Hepatocyte (in vitro differentiated cells): ENCODE results near the gene ZNF407. TPM values are rescaled to one million over a fixed set of nuclear protein-coding genes. Genes with fewer than 3 reads are reported as not detected.

Experiments used
- DNase-seq: peaks from one replicate; pipeline ENCODE4 v3.0.0-alpha.2; 2016; ENCODE audit warnings: low spot score
- H2AFZ ChIP-seq: fragments of 200-600 bp; sonication (generic); 2 replicates; pipeline ENCODE4 v1.6.0; 2016; ENCODE audit warnings: antibody characterized with exemption, mild to moderate bottlenecking
- H3K27ac ChIP-seq: fragments of 200-600 bp; sonication (generic); 2 replicates; pipeline ENCODE4 v1.5.1; 2016; ENCODE audit warnings: mild to moderate bottlenecking
- H3K27me3 ChIP-seq: fragments of 200-600 bp; sonication (generic); 2 replicates; pipeline ENCODE4 v1.6.1; 2016
- H3K36me3 ChIP-seq: fragments of 200-600 bp; sonication (generic); replicated peaks from 2 replicates; pipeline ENCODE4 v1.5.1; 2016; ENCODE audit warnings: low read depth; ENCODE audit not compliant: insufficient read depth
- H3K4me1 ChIP-seq: fragments of 200-600 bp; sonication (generic); 2 replicates; pipeline ENCODE4 v1.5.1; 2016; ENCODE audit warnings: mild to moderate bottlenecking, moderate library complexity; ENCODE audit not compliant: insufficient read depth
- H3K4me2 ChIP-seq: fragments of 200-600 bp; sonication (generic); 2 replicates; pipeline ENCODE4 v1.6.0; 2016
- H3K4me3 ChIP-seq: fragments of 200-600 bp; sonication (generic); 2 replicates; pipeline ENCODE4 v1.5.1; 2016; ENCODE audit warnings: mild to moderate bottlenecking
- H3K79me2 ChIP-seq: fragments of 200-600 bp; sonication (generic); 2 replicates; pipeline ENCODE4 v1.6.0; 2017; ENCODE audit warnings: mild to moderate bottlenecking
- H3K9me2 ChIP-seq: fragments of 200-600 bp; sonication (generic); replicated peaks from 2 replicates; pipeline ENCODE4 v1.6.0; 2017; ENCODE audit warnings: mild to moderate bottlenecking; ENCODE audit not compliant: insufficient read depth
- H3K9me3 ChIP-seq: fragments of 200-600 bp; sonication (generic); 2 replicates; pipeline ENCODE4 v1.5.1; 2016; ENCODE audit warnings: low read depth, mild to moderate bottlenecking
- H4K20me1 ChIP-seq: fragments of 200-600 bp; sonication (generic); 2 replicates; pipeline ENCODE4 v1.6.0; 2016; ENCODE audit warnings: mild to moderate bottlenecking; ENCODE audit not compliant: insufficient read depth, poor library complexity, severe bottlenecking
- EZH2 ChIP-seq: fragments of 200-600 bp; sonication (generic); IDR thresholded peaks from 2 replicates; pipeline ENCODE4 v1.6.1; 2016; ENCODE audit warnings: antibody characterized with exemption, mild to moderate bottlenecking, borderline replicate concordance
- EZH2phosphoT487 ChIP-seq: fragments of 200-600 bp; sonication (generic); IDR thresholded peaks from one replicate; pipeline ENCODE4 v1.6.1; 2018; ENCODE audit warnings: antibody characterized with exemption, mild to moderate bottlenecking, low read depth, moderate library complexity; ENCODE audit not compliant: unreplicated experiment, severe bottlenecking
- WGBS: methylation state at CpG from one replicate; pipeline ENCODE4 v1.1.6; 2016; ENCODE audit warnings: low lambda C conversion rate; ENCODE audit errors: missing lambda C conversion rate; 5-methylcytosine and 5-hydroxymethylcytosine counted together
- polyA plus RNA-seq: library from polyadenylated mRNA; unstranded; fragments of >200 nt; fragmentation: Nextera tagmentation; extraction: Ambion mirVana; gene quantifications from 2 replicates; pipeline ENCODE4 v1.2.1, GENCODE V29; 2016
- total RNA-seq: library from RNA; depleted of rRNA; stranded (reverse); fragments of >200 nt; gene quantifications from 2 replicates; pipeline ENCODE4 v1.2.3, GENCODE V29; 2014
- TF ChIP-seq, protein P1 (sequence below): fragments of 200-600 bp; sonication (generic); IDR thresholded peaks from 2 replicates; pipeline ENCODE4 v1.5.1; 2016; ENCODE audit warnings: antibody characterized with exemption, mild to moderate bottlenecking; ENCODE audit not compliant: poor library complexity

The ZNF407 gene
- total and polyA plus RNA-seq, 2 experiments from 2014 or later: 3.2 to 12.4 TPM

DNA sequence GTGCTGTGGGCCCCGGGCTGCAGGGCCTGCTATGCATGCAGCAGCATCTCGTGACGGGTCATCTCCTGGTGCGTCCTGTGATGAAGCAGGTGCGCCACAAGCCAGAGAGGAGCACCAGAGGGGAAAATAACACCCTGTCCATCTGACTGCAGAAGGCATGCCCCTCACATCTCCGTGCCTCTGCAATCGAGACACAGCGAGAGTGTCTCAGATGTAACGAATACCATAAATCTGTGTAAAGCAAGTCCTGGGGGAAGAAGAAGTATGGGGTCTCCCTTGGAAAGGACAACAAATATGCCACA is 473.8 kb downstream of the ZNF407 start:
- 94% methylated on average over 9 of the region's 9 CpGs for WGBS
- no peaks in the 10 kb centered on the region for H3K79me2 ChIP-seq
- H3K4me2 ChIP-seq: no peak overlapping the region
- no peak for DNase-seq
- no peaks in the 10 kb centered on the region for H3K9me2 ChIP-seq
- TF ChIP-seq EZH2 (no peak), EZH2phosphoT487 (no peak)
- TF ChIP-seq, protein P1, sequence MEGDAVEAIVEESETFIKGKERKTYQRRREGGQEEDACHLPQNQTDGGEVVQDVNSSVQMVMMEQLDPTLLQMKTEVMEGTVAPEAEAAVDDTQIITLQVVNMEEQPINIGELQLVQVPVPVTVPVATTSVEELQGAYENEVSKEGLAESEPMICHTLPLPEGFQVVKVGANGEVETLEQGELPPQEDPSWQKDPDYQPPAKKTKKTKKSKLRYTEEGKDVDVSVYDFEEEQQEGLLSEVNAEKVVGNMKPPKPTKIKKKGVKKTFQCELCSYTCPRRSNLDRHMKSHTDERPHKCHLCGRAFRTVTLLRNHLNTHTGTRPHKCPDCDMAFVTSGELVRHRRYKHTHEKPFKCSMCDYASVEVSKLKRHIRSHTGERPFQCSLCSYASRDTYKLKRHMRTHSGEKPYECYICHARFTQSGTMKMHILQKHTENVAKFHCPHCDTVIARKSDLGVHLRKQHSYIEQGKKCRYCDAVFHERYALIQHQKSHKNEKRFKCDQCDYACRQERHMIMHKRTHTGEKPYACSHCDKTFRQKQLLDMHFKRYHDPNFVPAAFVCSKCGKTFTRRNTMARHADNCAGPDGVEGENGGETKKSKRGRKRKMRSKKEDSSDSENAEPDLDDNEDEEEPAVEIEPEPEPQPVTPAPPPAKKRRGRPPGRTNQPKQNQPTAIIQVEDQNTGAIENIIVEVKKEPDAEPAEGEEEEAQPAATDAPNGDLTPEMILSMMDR: no peak
- H3K4me3 ChIP-seq: no peak overlapping the region
- H3K9me3 ChIP-seq: no peaks in the 10 kb centered on the region
- H3K36me3 ChIP-seq: no peaks in the 10 kb centered on the region
- no peak overlapping the region for H3K27ac ChIP-seq
- H3K4me1 ChIP-seq: no peaks in the 10 kb centered on the region
- H3K27me3 ChIP-seq: no peaks in the 10 kb centered on the region
- H2AFZ ChIP-seq: no peak overlapping the region
- no peaks in the 10 kb centered on the region for H4K20me1 ChIP-seq

DNA sequence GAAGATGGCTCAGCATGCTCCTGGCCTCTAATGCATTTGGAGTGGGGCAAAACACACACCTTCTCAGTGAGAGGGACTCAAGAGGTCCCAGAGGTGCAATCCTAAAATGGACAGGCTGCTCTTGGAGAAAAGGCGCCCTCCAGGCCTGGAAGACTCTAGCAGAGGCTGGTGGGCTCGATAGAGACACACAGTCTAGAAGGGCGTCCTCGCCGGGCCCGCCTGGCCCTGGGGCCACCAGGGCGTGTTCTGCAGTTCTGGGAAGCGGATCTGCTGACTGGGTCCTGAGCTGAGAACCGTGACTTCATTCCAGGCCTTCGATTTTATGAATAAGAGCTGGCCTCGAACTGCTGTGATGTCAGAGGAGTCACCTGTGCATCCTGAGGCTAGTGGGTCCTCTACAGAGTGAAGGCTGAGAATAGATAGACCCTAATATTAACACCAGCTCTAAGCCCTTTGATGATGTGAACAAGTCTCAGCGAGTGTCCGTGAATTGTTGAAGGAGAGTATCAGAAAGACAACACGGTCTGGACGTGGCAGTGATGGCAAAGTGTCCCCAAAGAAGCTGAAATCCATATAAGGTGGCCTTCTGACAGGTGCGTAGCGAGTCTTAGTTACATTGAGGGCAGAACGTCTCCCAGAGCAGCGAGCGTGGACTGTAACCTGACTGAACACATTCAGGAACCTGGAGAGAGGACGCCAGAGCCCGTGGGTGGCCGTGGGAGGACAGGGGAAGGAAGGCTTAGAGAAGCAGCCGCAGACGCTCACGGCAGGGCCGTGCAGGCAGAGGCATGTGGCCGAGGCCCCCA is 474.4 kb downstream of the ZNF407 start:
- Histone ChIP-seq H4K20me1 (no peaks in the 10 kb centered on the region), H3K9me3 (no peaks in the 10 kb centered on the region), H3K36me3 (no peaks in the 10 kb centered on the region), H3K79me2 (no peaks in the 10 kb centered on the region), H2AFZ (no peak overlapping the region), H3K27me3 (no peaks in the 10 kb centered on the region), H3K4me3 (no peak overlapping the region), H3K27ac (no peak overlapping the region), H3K4me2 (no peak overlapping the region), H3K9me2 (no peaks in the 10 kb centered on the region), H3K4me1 (no peaks in the 10 kb centered on the region)
- WGBS: 95% methylated on average over 28 of the region's 28 CpGs
- DNase-seq: no peak
- TF ChIP-seq, protein P1: no peak
- TF ChIP-seq EZH2phosphoT487 (no peak), EZH2 (no peak)

DNA sequence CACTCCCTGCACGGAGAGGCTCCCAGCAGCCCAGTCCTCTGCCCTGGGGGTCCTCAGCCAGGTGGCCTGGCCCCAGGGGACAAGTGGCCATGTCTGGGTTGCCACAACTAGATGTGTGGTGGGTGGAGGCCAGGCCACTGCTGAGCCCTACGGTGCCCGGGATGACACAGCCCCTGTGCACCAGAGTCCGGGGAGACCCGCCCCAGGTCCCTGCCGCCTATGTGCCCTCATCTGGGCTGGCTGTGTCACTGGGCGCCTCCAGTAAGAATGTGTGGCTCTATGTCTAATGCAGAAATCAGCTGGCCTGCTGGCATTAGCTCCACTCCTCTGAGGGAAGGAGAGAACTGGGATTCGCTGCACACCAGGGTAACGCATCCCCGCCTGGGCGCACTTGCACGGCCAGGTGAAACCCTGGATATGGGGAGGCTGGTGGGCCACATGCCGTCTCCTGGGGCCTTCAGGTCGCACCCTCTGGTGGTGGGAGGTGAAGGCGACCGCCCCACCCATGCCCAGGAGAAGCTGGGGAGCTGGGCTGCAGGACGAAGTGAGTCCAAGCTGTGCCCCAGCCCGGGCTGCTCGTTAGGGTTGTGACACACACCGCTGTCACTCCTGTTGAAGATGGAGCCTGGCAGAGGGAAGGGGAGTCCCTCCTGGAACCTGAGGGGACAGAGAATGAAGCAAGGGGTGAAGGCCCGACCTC is 475.2 kb downstream of the ZNF407 start:
- H3K36me3 ChIP-seq: no peaks in the 10 kb centered on the region
- 92% methylated on average over 21 of the region's 21 CpGs for WGBS
- H3K9me3 ChIP-seq: no peaks in the 10 kb centered on the region
- H4K20me1 ChIP-seq: no peaks in the 10 kb centered on the region
- H3K4me1 ChIP-seq: no peaks in the 10 kb centered on the region
- H3K27ac ChIP-seq: no peak overlapping the region
- no peaks in the 10 kb centered on the region for H3K27me3 ChIP-seq
- no peaks in the 10 kb centered on the region for H3K9me2 ChIP-seq
- no peak overlapping the region for H3K4me2 ChIP-seq
- H2AFZ ChIP-seq: no peak overlapping the region
- no peak overlapping the region for H3K4me3 ChIP-seq
- TF ChIP-seq EZH2 (no peak), EZH2phosphoT487 (no peak)
- TF ChIP-seq, protein P1: no peak
- no peaks in the 10 kb centered on the region for H3K79me2 ChIP-seq
- no peak for DNase-seq
